GM18507 (cell line): ENCODE data around the gene FANCE.
A peak's percentile ranks its signal among the peaks of the same experiment; 100 is the strongest.

ENCODE experiments used
- DNase-seq: peaks from one replicate; pipeline ENCODE4 v3.0.0; 2011; ENCODE audit warnings: low read depth; ENCODE audit not compliant: insufficient read length; ENCODE audit errors: extremely low spot score
- FAIRE-seq: peaks from 2 replicates; lab custom pipeline; 2011; peaks lifted over from hg19 to GRCh38; lab: Jason Lieb, UNC

The FANCE gene, protein sequence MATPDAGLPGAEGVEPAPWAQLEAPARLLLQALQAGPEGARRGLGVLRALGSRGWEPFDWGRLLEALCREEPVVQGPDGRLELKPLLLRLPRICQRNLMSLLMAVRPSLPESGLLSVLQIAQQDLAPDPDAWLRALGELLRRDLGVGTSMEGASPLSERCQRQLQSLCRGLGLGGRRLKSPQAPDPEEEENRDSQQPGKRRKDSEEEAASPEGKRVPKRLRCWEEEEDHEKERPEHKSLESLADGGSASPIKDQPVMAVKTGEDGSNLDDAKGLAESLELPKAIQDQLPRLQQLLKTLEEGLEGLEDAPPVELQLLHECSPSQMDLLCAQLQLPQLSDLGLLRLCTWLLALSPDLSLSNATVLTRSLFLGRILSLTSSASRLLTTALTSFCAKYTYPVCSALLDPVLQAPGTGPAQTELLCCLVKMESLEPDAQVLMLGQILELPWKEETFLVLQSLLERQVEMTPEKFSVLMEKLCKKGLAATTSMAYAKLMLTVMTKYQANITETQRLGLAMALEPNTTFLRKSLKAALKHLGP

DNA sequence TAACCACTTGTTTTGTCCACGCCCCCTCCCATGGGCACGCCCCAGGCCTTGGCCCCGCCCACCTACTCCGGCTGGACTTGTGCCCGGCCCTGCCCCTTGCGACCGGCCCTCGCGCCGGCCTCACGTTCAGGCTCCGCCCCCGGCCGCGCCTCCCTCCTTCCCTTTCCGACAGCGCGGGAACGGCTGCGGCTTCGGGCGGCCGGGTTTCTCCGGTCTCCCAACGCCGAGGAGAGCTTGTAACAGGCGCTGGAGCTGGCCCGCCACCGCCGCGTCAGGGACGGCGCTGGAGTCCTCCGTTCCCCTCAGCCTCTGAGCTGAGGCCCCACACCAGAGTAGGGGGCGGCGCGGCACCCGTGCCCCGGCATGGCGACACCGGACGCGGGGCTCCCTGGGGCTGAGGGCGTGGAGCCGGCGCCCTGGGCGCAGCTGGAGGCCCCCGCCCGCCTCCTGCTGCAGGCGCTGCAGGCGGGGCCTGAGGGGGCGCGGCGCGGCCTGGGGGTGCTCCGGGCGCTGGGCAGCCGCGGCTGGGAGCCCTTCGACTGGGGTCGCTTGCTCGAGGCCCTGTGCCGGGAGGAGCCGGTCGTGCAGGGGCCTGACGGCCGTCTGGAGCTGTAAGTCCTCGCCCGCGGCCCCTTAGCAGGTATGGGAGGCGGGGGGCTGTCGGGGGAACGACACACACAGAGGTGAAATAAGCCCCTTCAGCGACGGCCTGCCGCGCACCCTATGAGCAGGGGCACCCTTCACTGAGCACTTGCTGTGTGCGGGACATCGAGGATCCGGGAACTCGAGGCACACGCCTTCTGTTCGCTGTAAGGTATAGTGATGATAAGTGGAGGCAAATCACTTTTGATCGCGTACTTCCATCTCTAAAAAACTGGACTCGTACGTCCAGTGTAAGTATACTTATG is at the start of gene FANCE:
Gene FANCE, plus strand, starts transcription at position 156 of the 908 bp plus-strand sequence. Its CDS starts 208 bp downstream, at position 364.
- peak; percentile 92 for DNase-seq
- peak; percentile 88 for FAIRE-seq

DNA sequence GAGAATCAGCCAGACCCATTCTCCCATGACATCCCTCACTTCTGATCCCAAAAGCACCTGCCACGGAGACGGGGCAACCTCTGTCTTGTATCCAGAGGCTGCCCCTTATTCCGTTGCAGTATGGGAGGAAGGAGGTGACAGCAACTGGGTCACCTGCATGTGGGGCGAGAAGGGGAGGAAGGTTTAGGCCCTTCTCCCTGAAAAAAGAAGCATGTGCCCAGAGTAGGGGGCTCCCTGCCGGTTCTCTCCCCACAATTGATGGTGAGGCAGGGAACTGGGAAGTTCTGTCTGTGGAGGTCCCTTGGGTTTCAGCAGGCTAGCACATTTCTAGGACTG is 49.3 kb upstream of the FANCE start:
- FAIRE-seq, result no peak

DNA sequence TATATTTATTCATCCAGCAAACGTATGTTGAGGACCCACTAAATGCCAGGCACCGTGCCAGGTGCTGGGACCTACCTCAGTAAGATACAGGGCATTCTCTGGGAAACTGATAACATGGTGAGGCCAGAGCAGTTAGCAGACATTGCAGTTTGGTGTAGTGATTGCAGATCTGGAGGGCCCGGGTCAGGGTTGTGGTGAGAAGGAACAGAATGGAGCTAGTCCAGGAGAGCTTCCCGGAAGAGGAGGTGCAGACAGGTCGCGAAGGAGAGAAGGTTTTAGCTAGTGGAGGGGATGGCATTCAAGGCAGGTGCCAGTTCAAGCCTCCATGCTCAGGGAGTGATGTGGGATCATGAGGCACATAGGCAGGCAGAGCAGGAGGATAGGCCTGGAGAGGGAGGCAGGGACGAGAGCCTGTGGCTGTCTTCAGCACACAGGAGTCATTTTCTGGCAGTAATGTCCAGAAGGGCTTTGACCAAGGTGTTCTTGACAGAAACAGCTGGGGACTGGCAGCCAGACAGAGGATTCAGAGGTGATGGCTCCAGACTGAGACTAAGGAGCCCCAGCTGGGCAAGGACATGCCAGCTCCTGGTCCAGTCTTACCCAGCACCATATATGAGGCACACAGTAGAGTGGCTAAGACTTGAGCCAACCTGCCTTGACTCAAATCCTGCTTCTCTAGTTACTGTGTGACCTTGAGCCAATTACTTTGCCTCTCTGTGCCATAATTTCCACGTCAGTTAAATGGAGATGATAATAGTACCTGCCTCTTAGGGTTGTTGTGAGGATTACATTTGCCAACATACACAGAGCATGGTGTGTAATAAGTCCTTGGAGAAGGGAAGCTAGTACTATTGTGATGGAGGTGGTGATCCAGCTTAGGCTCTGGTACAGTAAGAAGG is 48.3 kb upstream of the FANCE start:
- no peak for FAIRE-seq
- DNase-seq, result no peak

More for the DNA sequence above, 49.3 kb upstream of the FANCE start:
- no peak for DNase-seq

DNA sequence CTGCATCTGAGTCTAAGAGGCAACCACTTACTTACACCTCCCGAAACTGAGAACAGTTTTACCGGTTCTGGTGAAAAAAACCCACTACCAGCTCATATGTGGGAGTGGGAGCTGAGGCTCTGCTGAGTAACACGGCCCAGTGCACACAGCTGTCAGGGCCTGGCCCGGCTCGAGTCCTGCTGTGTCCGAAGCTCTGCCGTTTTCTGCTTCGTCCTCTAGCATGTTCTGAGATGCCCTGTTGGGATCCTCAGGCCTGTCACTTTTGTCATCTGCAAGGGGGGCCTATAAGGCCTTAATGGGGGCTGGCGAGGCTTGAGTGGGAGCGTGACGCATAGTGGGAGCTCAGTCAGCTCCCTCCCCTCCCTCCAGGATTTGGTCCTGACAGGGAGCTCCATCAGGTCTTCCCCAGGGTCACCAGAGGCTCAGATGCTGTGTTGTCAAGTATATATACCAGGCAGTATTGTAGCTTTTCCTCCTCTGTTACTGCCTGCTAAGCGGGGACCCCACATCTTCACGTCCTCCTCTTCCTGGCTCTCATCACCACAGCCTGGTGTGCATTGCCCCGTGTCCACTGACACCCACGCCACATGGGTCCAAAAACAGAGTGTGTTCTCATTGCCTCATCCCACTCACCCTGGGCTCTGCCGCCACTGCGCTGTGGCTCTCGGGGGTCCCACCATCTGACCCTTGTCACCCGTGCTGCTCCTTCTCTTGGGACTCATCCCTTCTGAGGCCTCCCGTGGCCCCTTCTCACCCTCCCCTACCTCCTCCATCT is 45.2 kb upstream of the FANCE start:
- no peak for FAIRE-seq

DNA sequence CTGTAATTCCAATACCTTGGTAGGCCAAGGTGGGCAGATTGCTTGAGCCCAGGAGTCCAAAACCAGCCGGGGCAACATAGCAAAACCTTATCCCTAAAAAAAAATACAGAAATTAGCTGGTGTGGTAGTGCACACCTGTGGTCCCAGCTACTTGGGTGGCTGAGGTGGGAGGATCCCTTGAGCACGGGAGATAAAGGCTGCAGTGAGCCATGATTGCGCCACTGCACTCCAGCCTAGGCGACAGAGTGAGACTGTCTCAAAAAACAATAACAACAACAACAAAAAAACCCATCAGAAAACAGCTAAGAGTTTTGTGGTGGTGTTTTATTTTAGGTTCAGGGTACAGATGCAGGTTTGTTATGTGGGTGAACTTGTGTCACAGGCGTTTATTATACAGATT is 42.9 kb upstream of the FANCE start:
- FAIRE-seq (no peak), DNase-seq (no peak)

More for the DNA sequence above, 45.2 kb upstream of the FANCE start:
- no peak for DNase-seq

DNA sequence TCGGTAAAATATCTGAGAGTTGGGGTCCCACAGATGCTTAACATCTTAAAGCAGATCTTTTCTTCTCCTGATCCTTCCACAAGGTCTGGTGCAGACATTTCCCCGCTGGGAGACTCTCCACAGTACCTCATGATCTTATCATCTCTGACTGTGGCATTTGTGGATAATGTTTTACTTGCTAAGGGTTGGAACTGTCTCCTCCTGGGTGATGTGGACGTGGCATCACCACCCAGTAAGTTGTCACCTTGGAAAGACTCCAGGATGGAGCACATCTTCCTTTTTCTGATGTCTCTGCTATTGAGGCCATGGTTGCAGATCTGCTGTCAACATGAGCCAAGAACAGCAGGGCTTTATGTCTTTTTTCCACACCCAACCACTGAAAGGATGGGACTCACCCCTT is 42.0 kb upstream of the FANCE start:
- no peak for FAIRE-seq
- no peak for DNase-seq

DNA sequence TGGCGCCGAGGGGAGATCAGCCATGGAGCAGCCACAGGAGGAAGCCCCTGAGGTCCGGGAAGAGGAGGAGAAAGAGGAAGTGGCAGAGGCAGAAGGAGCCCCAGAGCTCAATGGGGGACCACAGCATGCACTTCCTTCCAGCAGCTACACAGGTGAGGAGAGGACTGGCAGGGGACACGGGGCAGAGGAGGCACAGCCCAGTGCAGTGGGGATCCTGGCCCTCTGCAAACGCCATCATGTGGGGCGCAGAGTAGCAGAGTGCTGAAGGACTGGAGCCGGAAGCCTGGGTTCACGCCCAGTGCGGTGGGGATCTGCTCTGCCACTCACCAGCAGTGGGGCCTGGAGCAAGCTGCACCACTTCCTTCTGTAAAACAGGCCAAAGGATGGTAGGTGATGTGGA is 41.1 kb upstream of the FANCE start:
- no peak for FAIRE-seq
- DNase-seq, result no peak

DNA sequence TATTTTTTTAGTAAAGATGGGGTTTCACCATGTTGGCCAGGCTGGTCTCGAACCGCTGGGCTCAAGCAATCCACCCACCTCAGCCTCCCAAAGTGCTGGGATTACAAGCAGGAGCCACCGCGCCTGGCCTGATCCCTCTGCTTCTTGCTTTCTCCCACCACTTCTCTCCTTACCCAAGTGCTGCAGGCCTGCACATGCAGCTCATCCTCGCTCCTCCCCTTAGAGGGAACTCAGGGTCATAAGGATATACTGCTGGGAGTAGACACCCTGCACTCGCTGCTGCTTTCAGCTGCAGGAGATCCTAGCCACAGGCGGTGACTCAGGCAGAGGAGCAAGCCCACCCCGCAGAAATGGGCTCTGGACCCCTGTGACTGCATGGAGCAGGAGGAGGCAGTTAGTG is 40.0 kb upstream of the FANCE start:
- no peak for DNase-seq
- no peak for FAIRE-seq

DNA sequence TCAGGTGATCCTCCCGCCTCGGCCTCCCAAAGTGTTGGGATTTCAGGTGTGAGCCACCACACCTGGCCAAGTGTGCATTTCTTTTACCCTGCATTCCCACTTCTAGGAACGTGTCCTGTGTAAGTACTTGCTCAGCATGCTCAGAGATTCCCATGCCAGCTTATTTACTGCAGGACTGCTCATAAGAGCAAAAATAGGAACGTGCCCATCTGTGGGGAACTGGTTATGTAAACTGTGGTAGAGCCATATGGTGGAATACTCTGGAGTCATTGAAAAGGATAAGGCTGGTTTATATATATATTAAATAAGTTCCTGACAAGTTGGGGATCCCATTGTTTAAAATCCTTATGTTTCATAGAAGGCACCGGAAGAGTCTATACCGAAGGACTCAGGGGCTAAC is 38.2 kb upstream of the FANCE start:
- FAIRE-seq (no peak), DNase-seq (no peak)

DNA sequence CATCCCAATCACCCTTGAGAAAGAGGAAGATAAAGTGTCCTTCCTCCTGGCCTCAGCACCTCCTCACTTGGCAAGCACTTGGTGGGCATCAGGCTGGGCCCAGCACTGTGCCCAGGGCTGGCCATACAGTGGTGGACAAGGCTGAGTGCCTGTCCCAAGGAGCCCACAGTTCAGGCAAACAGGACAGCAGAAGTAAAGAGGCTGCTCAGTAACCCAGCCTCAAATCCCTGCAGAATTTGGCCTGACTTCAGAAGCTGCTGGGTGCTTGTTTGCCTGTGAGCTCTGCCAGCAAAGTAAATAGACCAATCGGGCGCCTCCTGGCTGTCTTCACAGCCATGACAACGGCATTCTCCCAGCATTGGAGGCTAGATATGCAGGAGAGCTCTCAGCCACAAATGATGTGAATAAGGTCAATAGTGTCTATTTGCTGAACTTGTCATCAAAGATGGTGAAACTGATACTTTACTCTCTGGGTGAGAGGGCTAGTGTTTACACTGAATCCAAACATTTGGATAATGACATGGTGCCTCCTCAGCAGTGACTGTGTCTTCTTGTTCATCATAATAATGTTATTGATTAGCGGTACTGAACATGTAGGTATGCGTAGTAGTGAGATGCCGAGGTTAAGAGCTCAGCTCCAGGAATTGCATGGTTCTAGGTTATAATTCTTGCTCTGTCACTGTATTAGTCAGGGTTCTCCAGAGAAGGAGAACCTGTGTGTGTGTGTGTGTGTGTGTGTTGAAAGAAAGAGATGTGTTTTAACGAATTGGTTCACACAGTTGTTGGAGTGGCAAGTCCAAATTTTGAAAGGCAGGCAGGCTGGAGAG is 36.9 kb upstream of the FANCE start:
- DNase-seq (no peak), FAIRE-seq (no peak)

DNA sequence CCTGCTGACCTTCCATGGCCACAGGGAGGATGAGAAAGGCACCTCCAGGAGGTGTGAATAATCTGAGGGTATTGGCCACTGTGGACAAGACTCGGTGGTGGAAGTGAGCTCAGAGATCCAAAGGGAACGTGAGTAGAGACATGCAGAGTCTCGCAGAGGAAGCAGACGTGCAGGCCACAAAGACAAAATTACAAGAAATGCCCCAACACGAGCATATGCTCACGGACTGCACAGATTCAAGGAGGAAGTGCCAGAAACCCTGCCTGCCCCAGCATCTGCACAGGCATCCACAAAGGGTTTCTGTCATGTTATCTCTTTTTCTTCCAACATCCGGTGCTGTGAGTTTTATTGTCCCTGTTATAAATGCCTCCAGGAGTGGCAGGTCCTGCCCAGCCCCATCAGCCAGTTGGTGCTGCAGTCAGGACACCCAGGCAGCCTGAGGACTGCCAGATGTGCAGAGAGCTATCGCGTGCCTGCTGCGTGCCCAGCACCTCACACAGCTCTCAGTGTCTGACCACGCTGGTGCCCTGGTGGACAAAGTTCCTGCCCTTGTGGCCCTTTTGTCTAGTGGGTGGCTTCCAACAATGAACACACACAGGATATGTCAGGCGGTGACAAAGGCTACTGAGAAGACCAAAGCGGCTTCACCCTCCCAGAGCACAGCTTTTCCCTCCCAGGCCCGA is 34.0 kb upstream of the FANCE start:
- DNase-seq, result no peak
- no peak for FAIRE-seq

DNA sequence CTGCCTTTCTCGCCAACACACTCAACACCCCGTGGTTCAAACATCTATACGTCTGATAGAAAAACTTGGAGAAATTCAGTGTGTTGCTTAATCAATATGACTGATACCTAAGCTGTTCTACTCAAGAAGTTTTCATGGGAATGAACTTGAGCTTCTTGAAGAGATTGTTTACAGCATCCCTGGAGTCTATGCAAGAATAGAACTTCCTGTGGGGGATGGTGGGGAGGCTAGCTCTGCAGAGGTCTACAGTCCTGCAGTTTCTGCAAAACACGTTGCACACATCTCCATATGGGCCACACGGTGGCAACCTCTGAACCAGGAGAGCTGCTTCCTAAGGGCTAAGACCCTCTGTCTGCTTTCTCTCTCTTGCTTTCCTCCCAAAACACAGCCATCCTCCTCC is 32.7 kb upstream of the FANCE start:
- DNase-seq (no peak), FAIRE-seq (no peak)

DNA sequence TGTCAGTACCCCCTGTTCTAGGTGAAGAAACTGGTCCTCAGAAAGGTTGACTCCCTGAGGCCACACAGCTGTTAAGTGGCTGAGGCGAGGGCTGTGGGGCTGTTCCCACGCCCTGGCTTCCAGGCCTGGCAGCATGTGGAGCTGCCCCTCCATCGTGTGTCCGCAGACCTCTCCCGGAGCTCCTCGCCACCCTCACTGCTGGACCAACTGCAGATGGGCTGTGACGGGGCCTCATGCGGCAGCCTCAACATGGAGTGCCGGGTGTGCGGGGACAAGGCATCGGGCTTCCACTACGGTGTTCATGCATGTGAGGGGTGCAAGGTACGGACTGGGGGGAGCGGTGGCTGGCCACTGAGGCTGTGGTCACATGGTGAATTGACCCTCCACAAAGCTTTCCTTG is 32.2 kb upstream of the FANCE start:
- FAIRE-seq, result no peak
- no peak for DNase-seq

DNA sequence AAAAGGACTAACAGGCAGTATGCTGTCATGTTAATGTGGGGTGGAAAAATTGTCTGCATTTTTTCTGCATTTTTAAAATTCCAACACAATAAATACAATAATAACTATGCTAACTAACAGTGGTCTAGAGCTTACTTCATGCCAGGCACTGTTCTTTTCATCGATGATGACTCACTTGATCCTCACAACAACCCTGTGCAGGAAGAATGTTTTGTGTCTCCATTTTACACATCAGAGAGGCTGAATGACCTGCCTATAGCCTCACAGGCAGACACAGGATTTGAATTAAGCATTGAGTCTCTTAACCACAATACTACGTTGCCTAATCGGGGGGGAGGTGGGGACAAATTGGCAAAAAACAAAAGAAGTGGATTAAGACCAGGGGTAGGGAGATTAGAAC is 26.9 kb upstream of the FANCE start:
- no peak for FAIRE-seq
- DNase-seq, result no peak

DNA sequence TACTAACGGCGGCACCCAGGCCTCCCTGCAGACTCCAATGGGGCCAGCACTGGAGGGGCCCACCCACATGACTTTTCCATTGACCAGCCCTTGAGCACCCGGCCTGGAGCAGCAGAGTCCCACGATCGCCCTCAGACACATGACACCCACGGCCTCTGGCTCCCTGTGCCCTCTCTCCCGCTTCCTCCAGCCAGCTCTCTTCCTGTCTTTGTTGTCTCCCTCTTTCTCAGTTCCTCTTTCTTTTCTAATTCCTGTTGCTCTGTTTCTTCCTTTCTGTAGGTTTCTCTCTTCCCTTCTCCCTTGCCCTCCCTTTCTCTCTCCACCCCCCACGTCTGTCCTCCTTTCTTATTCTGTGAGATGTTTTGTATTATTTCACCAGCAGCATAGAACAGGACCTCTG is 26.1 kb upstream of the FANCE start:
- no peak for DNase-seq
- FAIRE-seq, result no peak

DNA sequence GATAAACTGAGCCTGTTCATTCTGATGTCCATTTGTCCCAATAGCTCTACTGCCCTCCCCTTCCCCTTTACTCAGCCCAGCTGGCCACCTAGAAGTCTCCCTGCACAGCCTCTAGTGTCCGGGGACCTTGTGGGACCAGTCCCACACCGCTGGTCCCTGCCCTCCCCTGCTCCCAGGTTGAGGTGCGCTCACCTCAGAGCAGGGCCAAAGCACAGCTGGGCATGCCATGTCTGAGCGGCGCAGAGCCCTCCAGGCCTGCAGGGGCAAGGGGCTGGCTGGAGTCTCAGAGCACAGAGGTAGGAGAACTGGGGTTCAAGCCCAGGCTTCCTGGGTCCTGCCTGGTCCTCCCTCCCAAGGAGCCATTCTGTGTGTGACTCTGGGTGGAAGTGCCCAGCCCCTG is 24.7 kb upstream of the FANCE start:
- FAIRE-seq, result no peak
- no peak for DNase-seq

DNA sequence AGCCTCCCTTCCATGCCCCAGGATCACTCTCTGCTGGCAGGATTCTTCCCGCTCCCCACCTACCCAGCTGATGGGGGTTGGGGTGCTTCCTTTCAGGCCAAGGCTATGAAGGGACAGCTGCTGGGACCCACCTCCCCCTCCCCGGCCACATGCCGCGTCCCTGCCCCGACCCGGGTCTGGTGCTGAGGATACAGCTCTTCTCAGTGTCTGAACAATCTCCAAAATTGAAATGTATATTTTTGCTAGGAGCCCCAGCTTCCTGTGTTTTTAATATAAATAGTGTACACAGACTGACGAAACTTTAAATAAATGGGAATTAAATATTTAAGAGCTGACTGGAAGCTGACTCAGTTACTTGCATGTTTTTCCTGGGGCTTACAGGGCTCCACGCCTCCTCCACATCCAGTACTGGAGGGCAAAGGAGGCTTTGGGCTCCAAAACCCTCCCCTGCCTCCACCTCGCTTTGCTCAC is 24.3 kb upstream of the FANCE start:
- FAIRE-seq (no peak), DNase-seq (no peak)
